Suppressor macrophage treated with lipopolysaccharide for 4 hours (primary cell): ENCODE results near the gene COBLL1.

Source experiments
- DNase-seq: peaks from one replicate; pipeline ENCODE4 v3.0.0-alpha.2; 2020

The COBLL1 gene

GRCh38 chr2:164821338-164821737 lies 20.3 kb downstream of the COBLL1 start:
- no peak for DNase-seq

- DNase-seq, result no peak
These were observed 23.2 kb downstream of the COBLL1 start for GRCh38 chr2:164818149-164819136.

DNA sequence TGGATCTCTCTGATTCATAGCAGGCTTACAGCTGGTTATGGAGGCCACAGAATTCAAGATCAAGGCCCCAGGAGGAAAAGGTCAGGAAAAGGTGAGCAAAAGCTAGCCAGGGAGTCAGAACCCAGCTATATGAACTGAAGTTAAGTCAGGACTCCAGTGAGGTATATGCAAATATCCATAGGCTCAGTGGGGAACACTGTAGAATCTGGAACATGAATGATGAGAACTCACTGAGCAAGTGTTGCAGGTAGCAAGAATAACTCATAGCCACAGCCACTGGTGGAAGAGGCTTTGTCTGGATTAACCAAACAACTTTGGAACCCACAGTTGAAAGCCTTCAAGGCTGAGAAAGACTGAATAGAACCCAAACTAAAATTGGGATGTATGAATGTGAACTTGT lies 24.7 kb downstream of the COBLL1 start:
- DNase-seq, result no peak

DNA sequence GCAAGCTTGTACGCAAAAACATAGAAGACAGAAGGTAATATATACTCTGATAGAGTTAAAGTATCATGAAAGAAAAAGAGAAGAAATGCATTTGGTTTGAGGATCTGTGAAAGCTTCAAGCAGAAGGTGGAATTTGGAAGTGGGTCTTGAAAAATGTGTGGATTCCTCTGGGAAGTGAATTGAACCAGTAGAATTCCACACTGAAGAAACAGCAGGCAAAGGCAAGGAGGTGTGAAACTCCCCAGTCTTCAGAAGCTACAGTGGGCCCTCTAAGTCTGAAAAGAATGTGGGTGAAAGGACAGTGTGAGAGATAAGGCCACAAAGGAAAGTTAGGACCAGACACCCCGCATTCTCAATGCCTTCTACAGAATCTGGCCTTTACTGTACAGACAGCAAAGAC lies 25.6 kb downstream of the COBLL1 start:
- DNase-seq, result no peak

DNA sequence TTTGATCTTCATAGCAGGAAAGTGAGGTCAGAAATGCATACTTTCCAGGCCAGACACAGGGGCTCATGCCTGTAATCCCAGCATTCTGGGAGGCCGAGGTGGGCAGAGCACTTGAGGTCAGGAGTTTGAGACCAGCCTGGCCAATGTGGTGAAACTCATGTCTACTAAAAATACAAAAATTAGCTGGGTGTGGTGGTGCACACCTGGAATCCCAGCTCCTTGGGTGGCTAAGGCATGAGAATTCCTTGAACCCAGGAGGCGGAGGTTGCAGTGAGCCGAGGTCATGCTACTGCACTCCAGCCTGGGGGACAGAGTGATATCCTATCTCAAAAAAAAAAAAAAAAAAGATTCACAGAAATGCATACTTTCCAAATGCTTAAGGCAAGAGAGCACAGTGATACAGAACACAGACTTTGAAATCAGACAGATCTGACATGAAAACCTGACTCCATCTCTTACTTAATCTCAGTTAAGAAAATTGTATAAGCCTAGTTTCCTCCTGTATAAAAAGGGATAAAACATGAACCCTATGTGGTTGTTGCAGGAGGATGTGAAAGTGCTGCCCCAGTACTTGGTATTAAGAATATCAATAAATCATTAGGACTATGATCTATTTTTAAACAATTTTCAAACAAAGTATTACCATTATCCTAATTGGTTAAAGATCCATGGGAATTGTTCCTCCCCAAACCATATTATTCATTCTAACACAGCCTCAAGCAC lies 26.4 kb downstream of the COBLL1 start:
- no peak for DNase-seq

DNA sequence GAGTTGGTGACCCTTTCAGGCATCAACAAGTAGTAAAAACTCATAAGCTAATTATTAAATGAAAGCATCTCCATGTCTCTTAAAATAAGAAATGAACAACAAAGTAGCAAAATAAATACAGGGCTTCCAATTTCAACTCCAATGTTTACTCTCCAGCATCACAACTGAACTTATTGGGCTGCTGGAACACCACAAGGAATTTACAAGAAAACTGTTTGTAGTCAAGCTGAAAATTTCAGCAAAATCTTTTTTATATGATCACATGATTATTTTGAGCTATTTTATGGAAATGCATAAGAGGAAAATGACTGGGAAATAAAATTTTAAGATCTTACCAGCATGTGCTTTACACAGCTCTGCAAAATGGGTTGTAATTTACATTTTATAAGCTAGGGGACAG lies 28.1 kb downstream of the COBLL1 start:
- no peak for DNase-seq

GRCh38 chr2:164812378-164812777 lies 29.2 kb downstream of the COBLL1 start:
- DNase-seq, result no peak

DNA sequence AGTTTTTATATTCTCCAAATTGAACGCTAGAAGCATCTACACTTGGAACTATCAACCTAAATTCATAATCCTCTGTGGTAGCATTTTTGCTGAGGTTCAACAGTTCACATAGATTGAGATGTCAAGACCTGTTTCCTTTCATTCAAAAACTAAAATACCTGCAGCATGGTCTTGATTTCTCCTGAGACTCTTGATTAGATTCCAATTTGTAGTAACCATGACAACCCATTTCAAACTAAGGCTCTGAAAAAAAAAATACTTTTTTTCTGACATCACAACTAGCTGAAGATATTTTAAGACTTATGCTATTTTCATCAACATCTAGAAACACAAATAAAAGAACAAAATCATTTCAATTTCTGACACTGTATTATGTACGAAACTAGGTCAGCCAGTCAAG lies 29.8 kb downstream of the COBLL1 start:
- DNase-seq, result no peak

DNA sequence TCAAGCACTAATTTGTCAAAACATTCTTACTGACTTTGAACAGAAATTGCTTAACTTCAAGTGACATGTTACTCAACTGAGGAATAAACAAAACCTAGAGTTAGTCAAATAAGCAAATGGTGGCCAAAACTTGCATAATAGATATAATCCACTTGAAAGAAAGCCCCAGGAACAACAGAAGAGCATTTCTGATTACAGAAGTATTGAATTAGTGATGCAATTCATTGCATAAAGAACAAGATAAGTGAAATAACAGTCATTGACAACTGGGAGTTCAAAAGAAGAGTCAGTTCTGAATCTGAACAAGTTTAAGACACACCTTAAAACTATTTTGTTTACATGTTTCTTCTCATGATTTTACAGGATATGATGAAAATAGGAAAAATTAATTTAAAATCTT lies 30.8 kb downstream of the COBLL1 start:
- peak; percentile 43 for DNase-seq

DNA sequence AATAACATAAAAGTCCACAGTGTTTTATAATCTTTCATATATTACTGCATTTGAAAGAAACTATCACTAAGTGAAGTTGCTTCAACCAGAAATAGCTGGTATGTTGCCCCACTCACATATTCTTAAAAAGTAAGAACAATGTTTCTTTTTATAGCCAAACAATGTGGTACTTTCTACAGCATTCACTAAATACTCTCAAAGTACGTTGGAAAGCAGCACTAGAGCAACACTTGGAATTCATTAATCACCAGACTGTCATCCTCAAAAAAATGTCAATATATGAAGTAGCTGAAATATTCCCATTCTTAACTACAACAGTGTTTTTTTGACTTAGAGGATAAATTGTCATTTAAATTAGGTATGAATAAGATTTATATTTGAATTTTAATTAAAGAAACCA lies 32.8 kb downstream of the COBLL1 start:
- no peak for DNase-seq

DNA sequence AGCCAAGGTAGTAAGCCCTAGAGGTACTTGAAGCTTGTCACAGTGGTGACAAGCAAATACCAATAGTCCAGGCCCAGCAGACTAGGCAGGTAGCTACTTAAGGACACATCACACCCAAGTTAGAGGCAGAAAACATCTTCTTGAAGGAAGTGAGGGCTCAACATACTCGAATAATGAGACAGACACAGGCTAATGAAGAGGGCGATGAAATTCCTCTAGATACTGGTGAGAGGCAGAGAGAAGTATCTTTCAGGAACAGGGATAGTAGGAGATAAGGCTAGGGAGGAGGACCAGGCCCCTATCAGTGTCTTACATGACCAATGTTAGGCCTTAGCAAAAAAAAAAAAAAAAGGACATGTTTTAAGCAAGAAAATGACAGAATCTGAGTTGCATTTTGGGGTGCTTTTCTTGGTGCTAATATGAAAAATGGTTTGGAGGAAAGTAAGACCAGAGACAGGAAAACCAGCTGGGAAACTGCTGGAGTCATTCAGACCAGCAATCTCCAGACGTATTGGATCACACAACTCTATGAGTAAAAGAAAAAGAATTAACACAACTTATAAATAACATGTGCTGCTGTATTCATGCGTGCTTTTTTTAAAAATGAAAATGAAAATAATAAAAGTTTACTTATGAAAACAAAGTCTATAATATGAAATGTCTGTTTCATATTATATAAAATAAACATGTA lies 37.7 kb downstream of the COBLL1 start:
- DNase-seq, result no peak

DNA sequence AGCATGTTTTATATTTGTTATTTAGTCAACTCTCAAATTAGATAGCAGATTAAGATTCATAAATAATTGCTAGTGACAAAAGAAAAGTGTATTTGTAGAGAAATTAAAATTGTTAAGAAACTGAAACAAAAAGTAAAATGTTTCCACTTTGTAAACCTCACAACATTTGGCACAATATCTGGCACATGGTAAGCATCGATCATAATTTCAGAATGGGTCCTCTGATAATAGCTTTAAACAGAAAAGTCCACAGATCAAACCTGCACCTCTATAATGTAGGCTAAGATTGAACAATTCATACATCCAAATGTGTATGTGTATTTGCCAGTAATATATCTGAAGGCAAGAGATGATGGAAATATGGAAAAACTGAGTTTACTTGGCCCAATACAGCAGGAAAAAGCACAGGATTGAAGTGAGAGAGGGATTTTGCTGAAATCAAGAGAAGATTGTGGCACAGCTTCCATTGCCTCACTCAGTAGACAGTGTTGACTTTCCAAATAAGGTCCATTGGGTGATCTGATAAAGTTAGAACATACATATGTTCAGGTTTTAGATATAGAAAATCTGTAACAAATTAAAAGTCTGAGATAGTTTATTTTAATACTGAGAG lies 39.4 kb downstream of the COBLL1 start:
- no peak for DNase-seq

DNA sequence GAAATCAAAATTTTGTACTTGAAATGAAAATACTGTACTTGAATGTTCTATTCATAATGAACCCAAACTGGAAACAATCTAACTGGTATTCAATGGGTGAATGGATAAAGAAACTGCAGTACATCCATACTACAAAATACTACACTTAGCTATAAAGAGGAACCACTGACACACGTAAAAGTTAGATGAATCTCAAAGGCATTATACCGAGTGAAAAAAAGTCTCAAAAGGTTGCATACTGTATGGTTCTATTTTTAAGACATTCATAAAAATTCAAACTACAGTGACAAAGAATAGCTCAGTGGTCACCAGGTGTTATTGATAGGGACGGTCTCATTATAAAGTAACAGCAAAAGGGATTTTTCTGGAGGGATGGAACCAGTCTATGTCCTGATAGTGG lies 41.1 kb downstream of the COBLL1 start:
- DNase-seq, result no peak

- DNase-seq, result peak; percentile 27
These were observed 44.0 kb downstream of the COBLL1 start for GRCh38 chr2:164797627-164798026.

DNA sequence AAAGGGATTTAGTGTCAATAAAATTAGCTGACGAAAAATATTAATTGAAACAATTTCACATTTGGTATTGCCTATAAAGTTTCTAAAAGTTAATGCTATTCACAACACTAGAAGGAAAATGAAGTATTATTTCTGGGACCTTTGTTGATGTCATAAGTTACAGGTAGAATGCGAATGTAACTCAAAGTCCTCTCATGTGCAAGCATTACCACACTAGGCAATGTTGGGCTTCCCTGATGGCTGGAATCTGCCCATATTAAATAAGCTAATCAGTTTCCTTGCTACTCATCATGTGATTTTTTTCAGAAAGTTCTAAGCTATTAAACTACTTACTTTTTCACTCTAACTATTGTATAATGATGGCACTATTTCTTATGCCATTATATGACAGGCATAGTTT lies 44.6 kb downstream of the COBLL1 start:
- DNase-seq, result no peak

DNA sequence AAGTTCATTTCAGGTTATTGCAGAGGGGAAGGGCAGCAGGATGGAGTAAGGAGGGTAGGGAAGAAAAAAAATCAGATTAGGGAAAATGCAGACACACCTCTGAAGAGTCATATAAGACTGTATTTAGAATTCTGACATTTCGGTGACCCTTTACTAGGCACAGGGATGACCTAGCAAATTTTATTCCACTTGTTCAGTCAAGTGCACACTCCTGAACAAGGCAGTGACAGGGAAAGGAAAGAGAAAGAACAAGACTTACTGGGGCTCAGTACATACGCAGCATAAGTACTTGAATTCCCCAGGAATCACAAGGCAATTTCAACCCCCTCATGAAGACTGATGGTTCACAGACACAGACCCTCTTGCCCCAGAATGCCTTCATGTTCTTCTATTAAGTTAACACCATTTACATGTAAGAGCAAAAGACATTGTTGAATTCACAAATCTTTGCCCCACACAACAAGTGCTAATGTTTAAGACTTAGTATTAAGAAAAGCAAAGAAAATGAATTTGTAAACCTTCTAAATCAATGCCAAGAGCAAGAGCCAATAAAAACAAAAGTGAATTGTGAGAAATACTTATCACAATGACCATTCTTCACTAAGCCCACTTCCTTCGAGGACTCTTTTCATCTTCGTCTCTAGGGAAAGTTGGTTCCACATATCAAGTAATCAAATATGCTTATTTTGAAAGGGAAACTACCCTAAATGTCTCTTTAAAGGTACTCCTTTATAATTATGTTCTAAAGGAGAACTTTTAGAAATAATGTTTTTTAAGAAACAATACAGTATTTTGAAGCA lies 47.0 kb downstream of the COBLL1 start:
- DNase-seq, result no peak

- DNase-seq, result no peak
These were observed 47.6 kb downstream of the COBLL1 start for GRCh38 chr2:164794016-164794415.

- no peak for DNase-seq
These were observed 48.1 kb downstream of the COBLL1 start for GRCh38 chr2:164793529-164793928.

- no peak for DNase-seq
These were observed 49.1 kb downstream of the COBLL1 start for GRCh38 chr2:164792316-164793170.

GRCh38 chr2:164789968-164790367 lies 51.7 kb downstream of the COBLL1 start:
- no peak for DNase-seq

- no peak for DNase-seq
These were observed 54.8 kb downstream of the COBLL1 start for GRCh38 chr2:164786787-164787186.
